ENCODE results near the gene CAMSAP1. TPM values are rescaled to one million over a fixed set of nuclear protein-coding genes. Genes with fewer than 3 reads are reported as not detected.

Gene CAMSAP1
- total RNA-seq, 1 experiment from 2014 or later = 24.8 TPM

GRCh38 chr9:135794361-135794885 lies 112.9 kb downstream of the CAMSAP1 start:
- BruUV-seq (replicated peaks) = no TSS peak
- Histone ChIP-seq H3K9me3 (ENCODE audit: control insufficient read depth, insufficient read depth, low read depth, low read length) (no peaks in the 10 kb centered on the region), H3K27ac (ENCODE audit: low read length) (no peak overlapping the region), H3K4me1 (ENCODE audit: control insufficient read depth, insufficient read depth, low read length) (no peaks in the 10 kb centered on the region), H3K4me3 (ENCODE audit: low read depth in 2 of 2, low read length in 2 of 2) (no peak overlapping the region), H3K36me3 (ENCODE audit: control insufficient read depth, insufficient read depth, low read length) (no peaks in the 10 kb centered on the region), H3K27me3 (ENCODE audit: control insufficient read depth, insufficient read depth, low read length) (no peaks in the 10 kb centered on the region)
- DNase-seq (ENCODE audit: low read depth, low spot score) (no peak), ATAC-seq (no peak)
- in situ Hi-C loops (cut with HindIII; ENCODE audit: low pct_unique_long_range_greater_than_20kb, low sequenced_read_pairs) = no loop called here
- intact Hi-C loops (cut with micrococcal nuclease; ENCODE audit: unreplicated experiment) = no loop called here
- TF ChIP-seq POLR2AphosphoS5 (IDR thresholded peaks at IDR 0.05; ENCODE audit: low read depth, low read length) = no peak
- no peak for TF ChIP-seq SIN3A (IDR thresholded peaks at IDR 0.05; ENCODE audit: borderline replicate concordance, insufficient read depth, low read depth, low read length)
- no peak for TF ChIP-seq REST (IDR thresholded peaks at IDR 0.05; ENCODE audit: insufficient read depth in 1 of 2, low read depth in 2 of 2, low read length in 1 of 2)
- TF ChIP-seq, protein P1, sequence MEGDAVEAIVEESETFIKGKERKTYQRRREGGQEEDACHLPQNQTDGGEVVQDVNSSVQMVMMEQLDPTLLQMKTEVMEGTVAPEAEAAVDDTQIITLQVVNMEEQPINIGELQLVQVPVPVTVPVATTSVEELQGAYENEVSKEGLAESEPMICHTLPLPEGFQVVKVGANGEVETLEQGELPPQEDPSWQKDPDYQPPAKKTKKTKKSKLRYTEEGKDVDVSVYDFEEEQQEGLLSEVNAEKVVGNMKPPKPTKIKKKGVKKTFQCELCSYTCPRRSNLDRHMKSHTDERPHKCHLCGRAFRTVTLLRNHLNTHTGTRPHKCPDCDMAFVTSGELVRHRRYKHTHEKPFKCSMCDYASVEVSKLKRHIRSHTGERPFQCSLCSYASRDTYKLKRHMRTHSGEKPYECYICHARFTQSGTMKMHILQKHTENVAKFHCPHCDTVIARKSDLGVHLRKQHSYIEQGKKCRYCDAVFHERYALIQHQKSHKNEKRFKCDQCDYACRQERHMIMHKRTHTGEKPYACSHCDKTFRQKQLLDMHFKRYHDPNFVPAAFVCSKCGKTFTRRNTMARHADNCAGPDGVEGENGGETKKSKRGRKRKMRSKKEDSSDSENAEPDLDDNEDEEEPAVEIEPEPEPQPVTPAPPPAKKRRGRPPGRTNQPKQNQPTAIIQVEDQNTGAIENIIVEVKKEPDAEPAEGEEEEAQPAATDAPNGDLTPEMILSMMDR (IDR thresholded peaks at IDR 0.05) = no peak
- no peak for TF ChIP-seq TCF7L2 (IDR thresholded peaks at IDR 0.05; ENCODE audit: low read depth, low read length)
- POLR2A ChIA-PET = interaction anchor here (0.7 kb wide), 1 partner anchor 74 kb away, joined by 4 read pairs; no protein-coding TSS in a partner anchor
- CTCF ChIA-PET = no interaction called here

DNA sequence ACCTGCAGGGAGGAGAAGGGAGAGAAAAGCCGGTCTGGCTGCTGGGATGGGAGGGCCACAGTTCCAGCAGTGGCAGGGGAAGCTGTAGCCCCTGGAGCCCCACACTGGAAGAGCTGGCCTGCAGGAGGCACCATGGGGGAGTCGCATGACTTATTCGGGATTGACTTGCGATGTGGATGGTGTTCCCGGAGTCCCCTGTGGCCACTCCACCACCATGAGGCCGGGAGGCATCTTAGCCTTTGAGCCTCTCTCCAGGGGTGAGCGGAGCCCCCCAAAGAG lies 113.3 kb downstream of the CAMSAP1 start:
- no peak overlapping the region for H3K27ac ChIP-seq (ENCODE audit: low read length)
- BruUV-seq (replicated peaks) = no TSS peak
- in situ Hi-C loops (cut with HindIII; ENCODE audit: low pct_unique_long_range_greater_than_20kb, low sequenced_read_pairs) = no loop called here
- CTCF ChIA-PET = no interaction called here
- no peaks in the 10 kb centered on the region for H3K27me3 ChIP-seq (ENCODE audit: control insufficient read depth, insufficient read depth, low read length)
- no peaks in the 10 kb centered on the region for H3K36me3 ChIP-seq (ENCODE audit: control insufficient read depth, insufficient read depth, low read length)
- no peak for TF ChIP-seq POLR2AphosphoS5 (IDR thresholded peaks at IDR 0.05; ENCODE audit: low read depth, low read length)
- TF ChIP-seq, protein P1 (IDR thresholded peaks at IDR 0.05) = no peak
- TF ChIP-seq SIN3A (IDR thresholded peaks at IDR 0.05; ENCODE audit: borderline replicate concordance, insufficient read depth, low read depth, low read length) = no peak
- no peak for TF ChIP-seq REST (IDR thresholded peaks at IDR 0.05; ENCODE audit: insufficient read depth in 1 of 2, low read depth in 2 of 2, low read length in 1 of 2)
- TF ChIP-seq TCF7L2 (IDR thresholded peaks at IDR 0.05; ENCODE audit: low read depth, low read length) = no peak
- DNase-seq (ENCODE audit: low read depth, low spot score) = no peak
- intact Hi-C loops (cut with micrococcal nuclease; ENCODE audit: unreplicated experiment) = no loop called here
- no peak overlapping the region for H3K4me3 ChIP-seq (ENCODE audit: low read depth in 2 of 2, low read length in 2 of 2)
- H3K4me1 ChIP-seq (ENCODE audit: control insufficient read depth, insufficient read depth, low read length) = no peaks in the 10 kb centered on the region
- POLR2A ChIA-PET = interaction anchor here (0.7 kb wide), 1 partner anchor 75 kb away, joined by 4 read pairs; no protein-coding TSS in a partner anchor
- no peak for ATAC-seq
- no peaks in the 10 kb centered on the region for H3K9me3 ChIP-seq (ENCODE audit: control insufficient read depth, insufficient read depth, low read depth, low read length)
